Spleen (tissue), 11 donors: ENCODE data around the gene CDIPT. TPM values are rescaled to one million over a fixed set of nuclear protein-coding genes. Genes with fewer than 3 reads are reported as not detected.

Experiments
- DNase-seq: peaks from one replicate; pipeline ENCODE4 v3.0.0-alpha.2; 2020
- H3K27ac ChIP-seq, 8 donors: fragments of 200-600 bp; sonication (generic) in 7 of 8; 1 replicate in 4 of 8; 2 replicates in 4 of 8; pipeline versions ENCODE4 v1.5.0 to v1.8.0; 2016 to 2021; ENCODE audit warnings: inconsistent platforms in 4 of 8, mild to moderate bottlenecking in 4 of 8, moderate library complexity in 1 of 8
- H3K27me3 ChIP-seq, 7 donors: fragments of 200-600 bp; sonication (generic) in 6 of 7; replicated peaks in 1 of 7; 1 replicate in 4 of 7; 2 replicates in 3 of 7; pipeline versions ENCODE4 v1.5.0 to v1.8.0; 2016 to 2021; ENCODE audit warnings: inconsistent platforms in 3 of 7, mild to moderate bottlenecking in 1 of 7
- H3K36me3 ChIP-seq, 6 donors: fragments of 200-600 bp; sonication (generic) in 5 of 6; 1 replicate in 4 of 6; 2 replicates in 2 of 6; pipeline versions ENCODE4 v1.5.0 to v1.8.0; 2016 to 2021; ENCODE audit warnings: inconsistent platforms in 2 of 6
- H3K4me1 ChIP-seq, 6 donors: fragments of 200-600 bp; sonication (generic) in 5 of 6; 1 replicate in 3 of 6; 2 replicates in 3 of 6; pipeline versions ENCODE4 v1.5.0 to v1.8.0; 2016 to 2021; ENCODE audit warnings: inconsistent platforms in 3 of 6
- H3K4me3 ChIP-seq, 8 donors: fragments of 200-600 bp; sonication (generic) in 7 of 8; 1 replicate in 4 of 8; 2 replicates in 4 of 8; pipeline versions ENCODE4 v1.5.0 to v1.8.0; 2016 to 2021; ENCODE audit warnings: inconsistent platforms in 4 of 8, mild to moderate bottlenecking in 4 of 8, moderate library complexity in 2 of 8
- H3K9me3 ChIP-seq, 8 donors: fragments of 200-600 bp; sonication (generic) in 7 of 8; 1 replicate in 4 of 8; 2 replicates in 4 of 8; pipeline versions ENCODE4 v1.5.0 to v1.8.0; 2016 to 2021; ENCODE audit warnings: inconsistent platforms in 4 of 8
- POLR2A ChIP-seq, 3 donors: fragments of 450-650 bp; IDR thresholded peaks; one replicate each; pipeline ENCODE4 v1.5.1; 2017; ENCODE audit warnings: antibody characterized with exemption in 3 of 3, mild to moderate bottlenecking in 1 of 3
- POLR2AphosphoS5 ChIP-seq, 3 donors: sonication (generic); formaldehyde crosslinking; IDR thresholded peaks; one replicate each; pipeline ENCODE4 v1.5.1; 2017; ENCODE audit warnings: antibody characterized with exemption in 3 of 3
- WGBS, 5 donors: extraction: QIAGEN DNeasy Blood & Tissue Kit in 3 of 5; methylation state at CpG; one replicate each; pipeline versions ENCODE4 v1.1.5 to v1.1.7; 2013 to 2018; 5-methylcytosine and 5-hydroxymethylcytosine counted together
- intact Hi-C: fragments of 100-400 bp; cut with DNase I; formaldehyde crosslinking; loops from one replicate; pipeline ENCODE4 v1.15.0; 2023; ENCODE audit warnings: low total_unique reads
- polyA plus RNA-seq, 3 donors: library from polyadenylated mRNA; stranded (reverse); fragments of 200-250 nt; gene quantifications; one replicate each; pipeline ENCODE4 v1.2.1, GENCODE V29; 2013
- total RNA-seq, 7 donors: library from RNA; depleted of rRNA in 3 of 7; stranded (reverse); fragments of >200 nt in 3 of 7; fragmentation: NEBNext Ultra II Directional in 4 of 7; extraction: Animal tissue kit (Norgen Biotek cat#: 25700) in 4 of 7; gene quantifications; one replicate each; pipeline versions ENCODE4 v1.1.0 to v1.2.1, GENCODE V29; 2016 to 2021
- TF ChIP-seq, protein P1 (sequence below), 11 experiments: fragments of 200-600 bp in 7 of 11; fragments of 450-650 bp in 4 of 11; sonication (generic) in 4 of 11; IDR thresholded peaks in 8 of 11; conservative IDR thresholded peaks in 3 of 11; 1 replicate in 7 of 11; 2 replicates in 4 of 11; pipeline versions ENCODE4 v1.4.0 to v1.8.0; 2016 to 2021; ENCODE audit warnings: antibody characterized with exemption in 11 of 11, inconsistent platforms in 4 of 11, mild to moderate bottlenecking in 1 of 11
- donor health status: healthy with polysubstance abuse.
- donor health status: DM: no; HTN: no; CAD: no; lungs with moderate emphysema.
- donor health status: DM: no; HTN: no; CAD: no.
- donor health status: Bipolar disorder and iron deficiency.
- donor health status: healthy.
- donor health status: DM: no; HTN: no; CAD: no.
- donor health status: DM: yes; HTN: yes; CAD: no.

CDIPT gene
- total and polyA plus RNA-seq, 10 donors, result 43.7 to 81.2 (median 65.5) TPM

DNA sequence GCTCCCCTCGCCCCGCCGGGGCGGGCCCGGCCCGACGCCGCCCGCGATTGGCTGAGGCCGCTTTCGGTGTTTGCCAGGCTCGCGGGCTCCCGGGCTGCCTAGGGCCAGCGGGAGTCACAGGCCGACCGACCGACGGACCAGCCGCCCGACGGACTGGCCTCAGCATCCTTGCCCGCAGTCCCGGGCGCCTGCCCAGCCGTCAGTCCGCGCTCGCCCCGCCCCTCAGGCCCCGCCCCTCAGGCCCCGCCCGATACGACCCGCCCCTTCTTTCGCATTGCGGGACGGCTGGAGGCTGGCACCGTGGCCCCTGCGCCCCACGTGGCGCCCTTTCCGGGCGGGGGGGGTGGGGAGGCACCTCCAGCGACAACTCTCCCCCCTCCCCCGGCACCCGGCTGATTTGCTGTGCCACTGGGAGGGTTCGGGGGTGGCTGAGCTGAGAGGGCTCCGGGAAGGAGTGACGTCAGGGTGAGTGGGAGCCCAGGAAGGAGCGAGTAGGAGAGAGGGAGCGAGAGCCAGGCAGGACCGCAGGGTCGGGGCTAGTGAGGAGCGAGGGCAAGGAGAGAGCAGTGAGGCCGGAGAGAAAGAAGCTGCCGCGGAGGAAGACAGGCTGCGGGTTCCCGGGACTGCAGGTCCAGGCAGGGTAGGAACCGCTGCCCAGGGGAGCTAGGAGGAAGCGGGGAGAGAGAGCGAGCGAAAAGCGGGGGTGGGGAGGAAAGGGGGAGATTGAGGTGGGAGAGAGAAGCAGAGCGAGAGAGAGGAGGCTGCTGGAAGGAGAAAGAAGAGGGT lies 37.3 kb upstream of the CDIPT start, which contains the start of gene ASPHD1:
TSS of gene ASPHD1 (plus strand) at position 387 of the 786 bp plus-strand sequence. CDS start 484 bp downstream, outside the sequence.
- peaks cover 0 to 65% (median 27%) of the 10 kb centered on the region in 7 donors for H3K27me3 ChIP-seq
- H3K36me3 ChIP-seq, result no peaks in the 10 kb centered on the region
- H3K4me3 ChIP-seq, result peak within 1 kb of the TSS; percentile 54 to 90 (median 72)
- TF ChIP-seq, protein P1, sequence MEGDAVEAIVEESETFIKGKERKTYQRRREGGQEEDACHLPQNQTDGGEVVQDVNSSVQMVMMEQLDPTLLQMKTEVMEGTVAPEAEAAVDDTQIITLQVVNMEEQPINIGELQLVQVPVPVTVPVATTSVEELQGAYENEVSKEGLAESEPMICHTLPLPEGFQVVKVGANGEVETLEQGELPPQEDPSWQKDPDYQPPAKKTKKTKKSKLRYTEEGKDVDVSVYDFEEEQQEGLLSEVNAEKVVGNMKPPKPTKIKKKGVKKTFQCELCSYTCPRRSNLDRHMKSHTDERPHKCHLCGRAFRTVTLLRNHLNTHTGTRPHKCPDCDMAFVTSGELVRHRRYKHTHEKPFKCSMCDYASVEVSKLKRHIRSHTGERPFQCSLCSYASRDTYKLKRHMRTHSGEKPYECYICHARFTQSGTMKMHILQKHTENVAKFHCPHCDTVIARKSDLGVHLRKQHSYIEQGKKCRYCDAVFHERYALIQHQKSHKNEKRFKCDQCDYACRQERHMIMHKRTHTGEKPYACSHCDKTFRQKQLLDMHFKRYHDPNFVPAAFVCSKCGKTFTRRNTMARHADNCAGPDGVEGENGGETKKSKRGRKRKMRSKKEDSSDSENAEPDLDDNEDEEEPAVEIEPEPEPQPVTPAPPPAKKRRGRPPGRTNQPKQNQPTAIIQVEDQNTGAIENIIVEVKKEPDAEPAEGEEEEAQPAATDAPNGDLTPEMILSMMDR (IDR thresholded peaks at IDR 0.05 in 8 of 11, conservative IDR thresholded peaks at IDR 0.05 in 3 of 11), result no peak
- TF ChIP-seq POLR2A (IDR thresholded peaks at IDR 0.05) (no peak), POLR2AphosphoS5 (IDR thresholded peaks at IDR 0.05) (peak in 1 of 3 donors; percentile 54)
- H3K4me1 ChIP-seq, result peaks cover 0 to 27% (median 18%) of the 10 kb centered on the region in 6 donors
- intact Hi-C loops, result no loop called here
- H3K27ac ChIP-seq, result peak within 1 kb of the TSS in 5 of 8 donors; percentile 22 to 69 (median 36)
- H3K9me3 ChIP-seq, result no peaks in the 10 kb centered on the region
- 1 to 2% (median 1%) methylated on average over 21 to 67 of the region's 67 CpGs for WGBS, 5 donors
- DNase-seq, result peak; percentile 91

DNA sequence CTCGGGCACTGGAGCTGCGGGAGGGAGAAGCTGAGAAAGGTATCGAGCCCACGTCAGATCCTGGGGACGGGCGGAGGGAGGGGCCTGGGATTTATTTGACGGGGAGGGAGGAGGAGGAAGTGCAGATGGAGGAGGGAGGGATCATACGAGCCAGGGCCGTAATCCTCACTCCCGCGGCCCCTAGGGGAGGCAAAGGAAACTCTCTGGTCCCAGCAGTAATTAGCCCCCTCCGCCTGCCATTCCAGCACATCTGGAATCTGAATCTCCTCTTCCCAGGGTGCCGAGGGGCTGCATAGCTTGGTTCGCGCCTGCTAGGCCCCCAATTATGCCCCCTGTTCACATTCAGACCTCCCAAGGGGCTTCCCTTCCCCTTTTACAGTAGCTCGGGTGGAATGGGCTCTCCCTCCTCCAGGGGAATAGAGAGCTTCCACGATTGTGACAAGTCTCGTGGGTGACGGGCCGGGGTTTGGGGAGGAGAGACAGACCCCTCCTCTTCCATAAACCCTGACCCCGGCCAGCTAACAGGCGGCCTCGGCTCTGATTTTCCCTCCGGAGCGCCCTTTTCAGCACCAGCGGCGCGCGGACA lies 36.6 kb upstream of the CDIPT start, which contains the start of gene SEZ6L2:
TSS of gene SEZ6L2 (minus strand) at position 35 of the 586 bp plus-strand sequence. CDS start 531 bp downstream, outside the sequence.
- no peak for DNase-seq
- Histone ChIP-seq H3K27me3 (peaks cover 0 to 66% (median 27%) of the 10 kb centered on the region in 7 donors), H3K9me3 (no peaks in the 10 kb centered on the region), H3K4me1 (peaks cover 0 to 27% (median 18%) of the 10 kb centered on the region in 6 donors), H3K36me3 (no peaks in the 10 kb centered on the region), H3K27ac (peak within 1 kb of the TSS in 5 of 8 donors; percentile 22 to 69 (median 36)), H3K4me3 (peak within 1 kb of the TSS; percentile 54 to 90 (median 72))
- intact Hi-C loops, result loop anchor here (10.0 kb wide), 1 partner anchor 55 kb away; no protein-coding TSS in a partner anchor
- WGBS, 5 donors, result 1 to 3% (median 2%) methylated on average over 15 to 29 of the region's 29 CpGs
- TF ChIP-seq POLR2AphosphoS5 (IDR thresholded peaks at IDR 0.05) (no peak), POLR2A (IDR thresholded peaks at IDR 0.05) (no peak)
- TF ChIP-seq, protein P1 (IDR thresholded peaks at IDR 0.05 in 8 of 11, conservative IDR thresholded peaks at IDR 0.05 in 3 of 11), result peak in 1 of 11 experiments; percentile 6

DNA sequence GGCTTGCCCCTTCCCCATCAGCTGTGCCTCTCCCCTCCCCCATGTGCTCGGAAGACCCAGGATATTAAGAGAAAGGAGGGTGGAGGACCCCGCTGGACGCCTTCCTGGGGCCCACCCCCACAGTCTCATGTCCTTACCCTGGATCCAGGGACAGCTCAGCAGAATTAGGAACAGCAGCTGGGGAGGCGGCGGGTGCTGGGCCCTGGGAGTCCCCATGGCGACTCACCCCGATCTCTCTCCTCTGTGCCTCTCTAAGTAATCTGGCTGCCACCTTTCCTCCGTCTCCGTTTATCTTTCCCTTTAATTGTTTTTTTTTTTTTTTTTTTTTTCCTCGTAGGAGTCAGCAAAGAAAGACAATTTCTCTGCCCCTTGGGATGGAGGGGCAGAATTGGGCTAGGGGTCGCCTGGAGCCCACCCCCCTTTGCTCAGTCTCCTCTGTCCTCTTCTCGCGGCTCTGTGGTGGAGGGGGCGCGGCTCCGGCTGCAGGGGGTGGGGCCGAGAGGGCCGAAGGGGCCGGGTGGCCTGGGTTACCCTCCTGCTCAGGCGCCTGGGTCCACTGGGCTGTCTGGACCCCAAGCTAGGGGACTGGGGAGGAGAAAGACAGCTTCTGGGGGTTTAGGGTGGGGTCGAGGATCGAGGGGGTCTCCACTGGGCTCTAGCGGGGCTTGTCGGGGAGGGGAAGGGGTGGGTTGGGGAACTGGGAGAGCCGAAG lies 35.9 kb upstream of the CDIPT start:
- intact Hi-C loops, result loop anchor here (10.0 kb wide), 1 partner anchor 56 kb away; no protein-coding TSS in a partner anchor
- peak overlapping the region in 4 of 8 donors; percentile 72 to 90 (median 82) for H3K4me3 ChIP-seq
- peak overlapping the region in 3 of 8 donors; percentile 29 to 69 (median 42) for H3K27ac ChIP-seq
- no peaks in the 10 kb centered on the region for H3K36me3 ChIP-seq
- H3K9me3 ChIP-seq, result no peaks in the 10 kb centered on the region
- H3K27me3 ChIP-seq, result peaks cover 0 to 66% (median 27%) of the 10 kb centered on the region in 7 donors
- WGBS, 5 donors, result 2 to 6% (median 3%) methylated on average over 23 to 25 of the region's 25 CpGs
- TF ChIP-seq, protein P1 (IDR thresholded peaks at IDR 0.05 in 8 of 11, conservative IDR thresholded peaks at IDR 0.05 in 3 of 11), result no peak
- TF ChIP-seq POLR2AphosphoS5 (IDR thresholded peaks at IDR 0.05) (no peak), POLR2A (IDR thresholded peaks at IDR 0.05) (no peak)
- DNase-seq, result no peak
- H3K4me1 ChIP-seq, result peaks cover 0 to 27% (median 18%) of the 10 kb centered on the region in 6 donors
